NCI-H748 treated with DMSO at 0.1 percent for 48 hours (cell line): Measurements from ENCODE around the gene CFAP97D1.
A peak's percentile ranks its signal among the peaks of the same experiment; 100 is the strongest.

ENCODE experiments used
- DNase-seq: peaks from one replicate; lab custom pipeline; 2025; lab: John Stamatoyannopoulos, UW

The CFAP97D1 gene

DNA sequence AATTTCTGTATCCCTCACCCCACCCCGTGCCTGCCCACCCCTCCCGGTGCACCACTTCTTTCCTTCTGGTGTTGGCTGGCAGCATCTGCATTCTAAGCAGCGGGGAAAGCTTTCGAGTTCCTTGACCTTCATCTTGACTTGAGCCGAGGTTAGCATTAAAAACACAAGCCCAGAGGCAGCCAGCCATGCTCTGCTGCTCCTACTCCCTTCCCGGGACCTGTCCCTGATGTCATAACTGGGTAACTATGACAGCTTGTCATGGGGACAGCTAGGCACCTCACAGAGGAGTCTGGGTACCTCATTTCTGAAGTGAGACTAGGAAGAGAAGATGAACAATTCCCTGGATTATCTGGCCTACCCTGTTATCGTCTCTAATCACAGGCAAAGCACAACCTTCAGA, at the start of gene CFAP97D1:
Gene CFAP97D1 (plus strand): TSS at position 301 of the 400 bp plus-strand sequence. CDS start 28 bp downstream, at position 329.
- DNase-seq, result no peak

DNA sequence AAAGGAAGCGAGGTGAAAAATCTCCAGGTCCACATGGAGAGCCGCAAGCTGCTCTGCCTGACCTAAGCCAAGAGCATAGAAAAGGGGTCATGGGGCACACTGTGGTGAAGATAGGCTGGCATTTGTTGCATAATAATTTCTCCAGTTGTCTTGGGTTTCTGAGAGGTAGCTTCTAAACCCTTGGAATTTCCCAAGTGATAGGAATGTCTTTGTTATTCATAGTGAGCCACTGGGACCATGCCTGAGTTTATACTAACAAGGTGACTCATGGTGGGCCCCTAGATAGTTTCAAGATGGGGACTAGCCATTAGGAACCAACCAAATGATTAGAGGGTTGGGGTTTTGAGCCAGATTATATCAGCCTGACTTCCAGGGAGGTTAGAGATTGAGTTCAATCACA, 47.3 kb upstream of the CFAP97D1 start:
- DNase-seq, result no peak

DNA sequence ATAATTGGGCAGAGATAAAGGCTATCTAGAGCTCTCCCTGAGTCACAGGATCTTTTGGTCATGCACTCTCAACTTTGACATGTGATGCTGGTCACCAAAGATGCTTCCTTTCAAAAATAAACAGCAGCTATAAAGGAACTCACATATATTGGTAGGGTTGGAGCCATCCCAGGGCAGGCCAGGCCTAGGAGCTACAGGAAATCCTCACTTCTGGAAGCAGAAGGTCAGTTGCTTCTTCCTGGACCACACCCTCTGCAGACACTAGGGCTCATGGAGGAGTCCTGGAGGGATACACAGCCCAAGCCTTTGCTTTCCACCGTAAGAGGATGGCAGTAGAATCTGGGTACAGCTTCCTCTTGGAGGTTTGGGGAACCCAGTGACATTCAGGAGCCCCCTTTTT, 46.3 kb upstream of the CFAP97D1 start:
- DNase-seq, result no peak

DNA sequence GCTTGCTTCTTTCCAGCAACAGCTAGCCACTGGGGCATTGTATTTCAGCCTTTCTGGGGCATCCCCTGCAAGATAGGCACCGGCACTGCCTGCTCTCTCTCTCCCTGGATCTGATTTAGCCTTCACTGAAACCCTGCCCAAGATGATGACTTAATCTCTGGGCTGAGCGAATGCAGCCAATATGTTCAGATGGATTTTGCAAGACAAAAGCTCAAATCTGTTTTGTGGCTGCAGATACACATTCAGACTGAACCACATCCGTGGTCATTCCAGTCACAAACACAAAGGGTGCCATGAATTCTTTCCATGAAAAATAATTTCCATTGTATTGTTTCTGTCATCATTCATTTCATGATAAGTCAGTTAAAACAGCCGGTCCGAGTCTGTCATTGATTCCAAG, 45.9 kb upstream of the CFAP97D1 start:
- no peak for DNase-seq

DNA sequence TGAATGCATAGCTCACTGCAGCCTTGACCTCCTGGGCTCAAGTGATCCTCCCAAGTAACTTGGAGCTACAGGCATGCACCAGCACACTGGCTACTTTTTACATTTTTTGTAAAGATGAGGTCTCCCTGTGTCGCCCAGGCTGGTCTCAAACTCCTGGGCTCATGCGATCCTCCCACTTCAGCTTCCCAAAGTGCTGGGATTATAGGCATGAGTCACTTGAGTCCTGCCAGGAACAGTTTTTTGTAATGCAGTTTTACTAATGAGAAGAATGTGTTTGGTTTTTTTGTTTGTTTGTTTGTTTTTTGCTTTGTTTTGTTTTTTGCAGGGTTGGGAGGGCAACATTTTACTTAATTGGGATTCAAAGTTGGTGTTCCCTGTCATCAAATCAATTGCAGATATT, 43.8 kb upstream of the CFAP97D1 start:
- DNase-seq, result no peak

DNA sequence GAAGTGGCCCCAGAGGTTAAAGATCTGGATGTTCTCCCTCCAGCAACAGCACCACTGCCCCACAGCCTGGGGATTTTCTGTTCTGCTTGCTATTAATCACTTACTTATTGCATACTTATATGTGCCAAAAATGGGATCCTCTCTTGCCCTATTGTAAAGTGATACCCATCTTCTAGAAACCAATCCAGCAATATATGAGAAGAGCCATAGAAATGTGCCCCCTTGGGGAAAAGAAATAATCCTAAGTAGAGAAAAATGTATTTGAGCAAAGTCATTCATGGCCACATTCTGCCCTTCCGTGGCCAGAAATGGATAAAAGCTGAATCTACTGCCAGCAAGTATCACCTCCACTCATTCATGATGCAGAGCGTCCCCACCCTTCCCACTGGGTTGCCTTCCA, 42.5 kb upstream of the CFAP97D1 start:
- DNase-seq, result no peak

DNA sequence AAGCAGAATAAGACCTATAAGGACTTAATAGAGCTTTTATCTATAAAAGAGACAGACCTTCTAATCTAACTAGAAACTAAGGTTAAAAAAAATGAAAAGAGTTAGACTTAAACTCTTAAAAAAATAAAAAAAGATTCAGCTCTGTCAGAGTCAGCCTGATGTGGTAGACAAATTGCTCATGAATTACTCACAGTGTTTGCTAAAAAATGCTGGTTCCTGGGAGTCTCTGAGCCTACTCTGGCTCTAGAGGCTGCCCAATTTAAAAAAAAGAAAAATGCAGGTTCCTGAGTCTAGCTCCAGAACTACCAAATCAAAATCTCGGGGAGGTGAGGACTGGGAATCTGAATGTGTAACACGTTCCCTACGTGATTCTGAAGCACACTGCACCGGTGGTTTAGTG, 39.7 kb upstream of the CFAP97D1 start:
- no peak for DNase-seq

DNA sequence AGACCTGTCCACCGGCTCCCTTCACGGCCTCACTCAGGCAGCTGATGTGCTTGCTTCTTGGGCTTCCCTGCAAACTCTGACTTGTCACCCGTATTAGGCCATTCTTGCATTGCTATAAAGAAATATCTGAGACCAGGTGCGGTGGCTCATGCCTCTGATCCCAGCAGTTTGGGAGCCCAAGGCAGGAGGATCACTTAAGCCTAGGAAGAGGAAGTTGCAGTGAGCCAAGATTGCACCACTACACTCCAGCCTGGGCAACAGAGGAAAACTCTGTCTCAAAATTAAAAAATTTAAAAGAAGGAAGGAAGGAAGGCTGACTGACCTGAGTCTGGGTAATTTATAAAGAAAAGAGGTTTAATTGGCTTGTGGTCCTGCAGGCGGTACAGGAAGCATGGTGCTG, 38.6 kb upstream of the CFAP97D1 start:
- DNase-seq, result no peak

DNA sequence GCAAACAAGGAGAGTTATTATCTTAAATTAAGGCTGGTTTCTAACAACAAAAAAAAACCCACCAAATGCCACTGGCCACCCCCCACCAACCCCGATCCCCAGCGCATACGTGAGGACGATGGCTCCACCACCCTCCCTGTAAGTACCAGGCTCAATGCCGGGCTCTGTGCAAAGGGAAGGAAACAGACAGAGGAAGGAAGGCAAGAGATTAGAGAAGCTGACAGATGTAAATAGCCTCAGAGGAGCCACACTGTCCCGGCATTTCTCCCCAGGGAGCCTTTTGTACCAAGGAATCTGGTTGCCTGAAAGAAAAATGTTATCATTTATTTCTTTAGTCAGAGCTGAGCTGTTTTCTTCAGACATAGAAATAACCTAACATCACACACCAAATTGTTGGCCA, 34.7 kb upstream of the CFAP97D1 start:
- DNase-seq, result no peak

DNA sequence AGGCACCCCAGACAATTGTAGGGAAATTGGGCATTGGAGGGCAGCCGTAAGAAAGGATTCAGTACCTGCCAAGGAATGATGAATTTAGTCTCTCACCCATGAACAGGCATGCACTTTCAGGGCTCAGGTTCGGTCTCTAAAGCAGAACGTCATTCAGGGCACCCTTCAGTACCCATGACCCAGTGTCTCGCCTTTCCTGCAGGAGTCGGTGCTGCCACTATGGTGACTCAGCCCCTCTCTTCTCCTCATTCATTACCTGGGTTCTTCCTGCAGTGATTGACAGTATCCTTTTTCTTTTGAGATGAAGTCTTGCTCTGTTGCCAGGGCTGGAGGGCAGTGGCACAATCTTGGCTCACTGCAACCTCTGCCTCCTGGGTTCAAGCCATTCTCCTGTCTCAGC, 30.1 kb upstream of the CFAP97D1 start:
- DNase-seq, result no peak

DNA sequence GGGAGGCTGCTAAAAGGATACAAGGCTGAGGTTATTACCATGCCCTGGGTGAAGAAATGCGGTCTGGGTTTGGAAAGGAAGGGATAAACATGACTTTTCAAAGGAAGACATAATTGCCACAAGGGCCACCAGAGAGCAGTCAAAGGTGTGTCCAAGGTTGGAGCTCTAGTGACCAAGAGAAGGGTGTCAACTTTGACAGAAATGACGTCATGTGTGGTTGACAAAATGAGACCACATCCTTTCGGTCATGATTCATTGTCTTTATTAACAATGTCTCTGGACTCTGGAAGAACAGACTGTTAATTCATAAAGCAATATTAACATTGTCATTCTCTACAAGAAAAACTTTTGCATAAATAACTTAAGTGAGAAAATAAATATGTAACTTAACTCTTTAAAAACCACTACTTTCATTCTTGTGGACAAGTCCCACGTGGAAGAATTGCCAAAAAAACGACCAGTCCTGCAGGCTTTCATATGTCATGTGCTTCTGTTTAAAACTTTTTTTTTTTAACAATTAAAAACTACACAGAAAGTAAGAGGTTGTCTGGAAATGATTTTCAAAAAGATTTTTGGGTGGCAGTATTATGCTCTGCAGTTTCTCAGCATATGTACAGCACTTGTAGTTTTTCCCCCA, 26.6 kb upstream of the CFAP97D1 start:
- DNase-seq, result no peak

DNA sequence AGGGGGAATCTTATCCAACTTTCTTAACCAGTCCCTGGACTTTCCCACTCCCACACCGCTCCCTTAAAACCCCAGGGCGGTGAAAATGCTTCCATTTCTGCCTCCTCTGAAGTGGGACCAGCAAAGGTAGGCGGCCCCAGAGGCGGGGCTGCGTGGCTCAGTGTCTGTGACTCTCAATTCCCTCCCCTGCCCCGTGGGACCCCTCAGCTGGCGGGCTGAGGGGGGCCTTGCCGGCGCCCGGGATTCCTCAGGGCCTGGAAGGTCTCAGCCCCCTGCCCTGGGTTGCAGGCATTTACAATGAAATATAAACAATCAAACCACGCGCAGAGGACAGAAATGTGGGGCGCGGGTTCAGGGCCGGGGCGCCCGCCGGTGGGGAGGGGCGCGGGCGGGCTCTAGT, 25.3 kb upstream of the CFAP97D1 start:
- DNase-seq, result no peak

DNA sequence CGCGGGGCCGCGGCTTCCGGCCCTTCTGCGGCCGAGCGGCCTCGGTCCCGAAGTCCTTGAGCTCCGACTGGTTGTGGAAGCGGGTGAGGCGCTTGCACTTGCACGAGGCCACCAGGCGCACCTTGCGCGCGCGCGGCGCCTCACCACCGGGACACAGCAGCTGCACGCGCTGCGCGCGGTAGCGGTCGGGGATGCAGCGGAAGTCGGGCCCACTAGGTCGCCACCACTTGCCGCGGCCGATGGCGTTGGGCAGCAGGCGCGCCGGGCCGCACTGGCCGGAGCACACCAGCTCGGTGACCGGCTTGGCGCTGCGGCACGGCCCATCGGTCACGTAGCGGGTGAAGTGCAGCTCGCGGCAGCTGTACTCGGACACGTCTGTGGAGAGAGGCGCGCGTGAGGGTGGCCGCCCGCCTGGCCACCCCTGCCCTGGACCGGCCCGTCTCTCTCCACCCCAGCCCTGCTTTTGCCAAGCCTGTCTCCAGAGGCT, 24.8 kb upstream of the CFAP97D1 start:
- DNase-seq, result no peak

DNA sequence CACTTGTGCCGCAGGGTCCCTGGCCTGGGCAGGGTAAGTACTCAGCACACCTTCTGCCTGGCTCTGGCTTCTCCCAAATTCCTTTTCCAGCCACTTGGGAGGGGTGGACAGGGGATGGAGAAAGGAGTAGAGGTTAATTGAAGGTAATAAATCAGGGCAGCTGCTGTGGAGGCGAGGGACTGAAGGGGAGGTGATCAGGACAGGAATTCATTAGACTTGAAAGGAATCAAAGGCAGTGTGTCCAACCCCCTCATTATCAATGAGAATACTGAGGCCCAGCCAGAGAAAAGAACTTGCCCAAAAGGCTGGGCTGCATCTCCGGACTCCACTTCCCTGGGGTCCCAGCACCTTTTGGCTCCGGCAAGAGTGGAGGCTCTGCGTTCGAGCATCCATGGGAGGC, 24.0 kb upstream of the CFAP97D1 start:
- no peak for DNase-seq

DNA sequence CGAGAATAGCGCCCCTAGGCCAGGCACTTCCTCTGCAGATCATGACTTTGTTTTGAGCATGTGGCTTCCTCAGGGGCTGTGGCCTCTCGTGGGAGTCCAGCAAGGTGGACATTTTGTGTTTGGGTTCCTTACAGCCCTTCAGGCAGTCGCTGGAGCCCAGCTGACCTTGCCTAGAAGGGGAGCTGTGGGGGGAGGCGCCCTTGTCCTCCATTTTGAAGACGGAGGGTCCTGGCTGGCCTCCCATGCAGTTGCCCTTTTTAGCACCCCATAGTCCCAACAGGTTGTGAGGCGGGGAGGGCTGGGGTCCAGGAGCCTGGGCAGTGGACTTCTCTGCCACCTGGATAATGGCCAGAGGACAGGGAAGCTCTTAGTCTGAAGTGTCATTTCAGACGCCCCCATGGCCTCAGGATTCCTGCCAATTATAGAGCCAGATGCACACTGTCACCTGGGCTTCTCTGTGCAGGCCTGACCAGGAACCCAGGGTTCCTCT, 23.0 kb upstream of the CFAP97D1 start:
- no peak for DNase-seq

DNA sequence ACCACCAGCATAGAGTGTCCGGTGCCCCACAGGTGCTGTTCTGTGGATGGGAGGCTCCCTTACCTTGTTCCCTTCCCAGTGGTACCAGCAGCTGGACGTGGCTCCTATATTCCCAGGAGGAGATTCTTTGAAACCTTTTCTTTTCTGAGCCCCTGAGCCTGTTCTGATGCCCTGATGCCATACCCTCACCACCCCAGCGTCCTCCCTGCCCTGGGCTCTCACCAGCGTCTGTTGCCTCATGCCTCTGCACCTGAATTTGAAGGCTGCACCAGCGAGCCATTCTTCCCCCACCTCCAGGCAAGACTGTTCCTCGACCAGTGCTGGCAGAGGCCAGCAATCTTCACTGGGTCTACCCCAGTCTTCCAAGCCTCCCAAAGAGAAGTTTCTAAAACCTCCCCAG, 22.1 kb upstream of the CFAP97D1 start:
- DNase-seq, result no peak

DNA sequence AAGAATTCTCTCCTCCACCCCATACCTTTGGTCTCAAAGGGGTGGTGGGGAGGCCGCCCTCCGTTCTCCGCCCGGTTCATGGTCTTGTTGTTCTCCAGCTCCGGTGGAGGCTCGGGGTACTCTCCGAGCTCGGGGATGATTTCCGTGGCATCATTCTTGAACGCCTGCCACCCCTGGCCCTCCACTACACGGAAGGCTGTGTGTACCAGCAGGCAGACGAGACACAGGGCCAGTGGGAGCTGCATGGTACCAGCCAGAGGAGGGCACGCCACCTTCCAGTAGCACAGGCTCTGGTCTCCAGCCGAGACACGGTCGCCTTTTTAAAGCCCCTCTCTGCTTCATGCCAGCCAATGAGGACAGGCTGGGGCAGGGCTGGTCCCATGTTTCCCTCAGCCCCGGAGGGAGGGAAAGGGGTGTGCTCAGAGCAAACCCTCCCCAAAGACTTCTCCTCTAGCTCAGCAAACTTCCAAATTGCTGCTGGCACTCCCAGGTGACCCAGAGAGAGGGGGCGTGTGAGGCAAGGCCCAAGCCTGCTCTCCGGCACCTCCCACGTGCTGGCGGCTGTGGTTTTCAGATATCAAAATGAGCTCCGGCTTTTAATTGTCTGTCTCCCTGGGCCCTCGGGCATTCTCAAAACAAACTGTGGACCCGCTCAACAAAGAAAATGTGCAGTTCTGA, 21.6 kb upstream of the CFAP97D1 start, which contains the start of gene SOST:
Gene SOST (minus strand): TSS at position 295 of the 678 bp plus-strand sequence. CDS start 50 bp downstream, at position 245.
- DNase-seq, result no peak

DNA sequence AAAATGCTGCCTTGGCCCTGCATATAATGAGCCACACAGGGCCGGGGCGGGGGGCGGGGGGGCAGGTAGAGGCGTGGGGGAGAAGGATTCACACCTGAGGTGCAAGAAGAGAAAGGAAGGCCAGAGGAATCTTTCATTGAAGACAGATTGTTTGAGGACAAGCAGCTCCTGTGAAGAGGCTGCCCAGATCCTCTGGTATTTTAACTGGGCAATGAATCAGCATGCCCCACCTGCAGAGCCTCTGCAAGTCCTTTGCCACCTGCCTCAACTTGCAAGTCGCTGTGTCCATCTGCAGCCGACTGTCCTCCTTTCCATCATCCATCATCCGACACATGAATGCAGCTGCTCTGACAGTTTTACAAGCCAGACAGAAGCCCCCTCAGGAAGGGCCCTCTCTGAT, 20.4 kb upstream of the CFAP97D1 start:
- no peak for DNase-seq

DNA sequence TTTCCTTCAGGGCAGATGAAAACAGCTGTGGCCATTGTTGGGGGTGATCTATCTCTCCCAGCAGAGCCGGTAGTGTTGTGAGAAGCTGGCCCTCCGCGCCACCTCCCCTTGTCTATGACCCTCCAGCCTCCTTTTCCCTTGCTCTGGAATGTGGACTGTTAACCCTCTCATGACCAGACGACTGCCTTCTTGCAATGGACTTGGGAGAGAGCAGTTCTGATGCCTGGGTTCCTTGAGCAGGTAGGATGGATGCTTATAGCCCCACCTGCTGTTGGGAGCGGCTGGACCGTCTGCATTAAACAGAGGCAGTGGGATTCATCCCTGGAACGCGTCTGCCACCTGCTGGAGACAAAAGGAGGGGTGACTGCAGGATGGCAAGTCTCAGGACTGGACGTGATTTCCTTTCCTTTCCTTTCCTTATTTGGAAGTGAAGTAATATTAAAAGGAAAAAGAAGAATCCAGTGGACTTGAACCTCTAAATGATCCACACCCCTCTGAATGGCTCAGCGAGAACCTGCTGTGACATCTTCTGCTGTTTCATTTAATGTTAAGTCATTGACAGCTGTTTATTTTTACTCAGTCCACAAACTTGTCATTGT, 19.9 kb upstream of the CFAP97D1 start:
- peak; percentile 89 for DNase-seq

DNA sequence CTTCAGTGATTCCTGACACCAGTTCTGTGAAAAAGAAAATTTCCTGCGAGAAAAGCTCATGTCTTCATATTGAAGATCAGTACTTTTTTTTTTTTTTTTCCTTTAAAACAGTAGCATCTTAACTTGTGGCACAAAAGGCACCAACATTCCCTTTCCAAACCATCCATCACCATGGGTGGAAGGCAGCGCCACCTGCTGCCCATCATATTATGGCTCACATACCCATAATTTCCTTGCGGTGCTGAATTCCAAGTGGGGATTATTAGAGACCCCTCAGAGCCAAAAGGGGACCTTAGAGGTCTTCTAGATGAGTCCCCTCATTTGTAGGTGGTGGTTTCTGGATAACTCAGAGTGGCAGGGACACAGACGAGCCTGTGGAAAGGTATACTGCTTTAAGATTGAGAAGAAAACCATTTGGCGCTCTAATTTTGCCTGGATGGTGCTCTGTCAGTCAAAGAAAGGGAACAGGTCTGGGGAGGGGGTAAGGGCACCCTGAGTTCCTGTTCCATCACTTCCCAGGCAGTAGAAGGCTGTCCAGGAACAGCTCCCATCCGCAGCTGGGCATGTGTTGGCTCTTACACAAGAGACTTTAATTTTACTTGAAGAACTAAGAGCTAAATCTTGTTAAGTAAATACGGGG, 13.7 kb upstream of the CFAP97D1 start:
- peak; percentile 35 for DNase-seq

DNA sequence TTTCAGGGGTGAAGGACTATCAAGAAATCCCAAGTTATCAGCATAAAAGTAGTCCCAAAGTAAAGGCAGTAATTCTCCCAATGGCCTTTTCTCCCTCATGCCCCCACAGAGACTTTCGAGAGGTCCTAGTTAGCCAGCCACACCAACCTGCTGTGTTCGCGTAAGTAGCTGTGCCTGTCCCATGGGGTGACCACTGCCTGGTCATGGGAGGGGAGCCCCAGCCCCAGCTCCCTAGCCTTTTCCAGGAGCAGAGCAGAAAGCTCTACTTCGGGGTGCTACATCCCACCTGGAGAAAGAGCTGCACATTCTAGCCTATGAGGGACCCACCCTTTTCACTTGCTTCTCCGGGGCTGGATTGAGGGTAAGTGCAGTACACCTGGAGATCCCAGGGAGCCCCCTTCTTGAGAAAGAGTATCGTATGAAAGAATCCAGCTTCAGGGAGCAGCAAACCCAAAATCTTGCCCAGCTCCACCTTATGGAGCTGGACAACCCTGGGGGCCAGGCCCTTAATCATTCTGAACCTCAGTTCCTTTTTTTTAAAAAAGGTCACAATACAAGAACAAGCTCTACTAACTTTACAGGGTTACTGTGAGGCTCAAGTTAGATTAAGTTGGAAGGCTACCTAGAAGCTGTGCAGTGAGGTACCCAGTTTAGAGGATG, 13.1 kb upstream of the CFAP97D1 start:
- DNase-seq, result no peak

DNA sequence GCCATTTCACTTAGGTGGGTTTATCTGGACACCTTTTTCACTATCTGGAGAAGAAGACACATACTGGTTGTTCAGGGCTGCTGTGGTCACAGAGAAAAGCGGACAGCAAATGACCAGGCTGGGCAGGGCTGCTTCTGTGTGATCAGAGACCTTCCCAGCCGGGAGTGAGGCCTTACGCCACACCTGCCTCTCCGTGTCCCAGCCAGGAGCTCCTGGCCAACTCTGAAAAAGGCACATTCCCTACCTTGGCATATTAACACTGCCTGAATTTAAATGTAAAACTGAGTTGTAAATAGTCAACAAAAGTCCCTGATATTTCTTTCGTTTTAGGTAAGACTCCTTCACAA, 12.5 kb upstream of the CFAP97D1 start:
- DNase-seq, result no peak
